CD14-positive monocyte (primary cell): Measurements from ENCODE around the gene SUSD1. TPM values are rescaled to one million over a fixed set of nuclear protein-coding genes. Genes with fewer than 3 reads are reported as not detected.

ENCODE experiments used
- DNase-seq, 3 donors: peaks; one replicate each; pipeline ENCODE4 v3.0.0-alpha.2; 2011 to 2022
- H2AFZ ChIP-seq: 2 replicates; pipeline ENCODE4 v1.6.0; 2012; ENCODE audit warnings: mild to moderate bottlenecking, low read depth, low read length, inconsistent platforms; ENCODE audit not compliant: insufficient read depth, poor library complexity, severe bottlenecking
- H3K27ac ChIP-seq, 2 donors: 1 replicate in 1 of 2; 2 replicates in 1 of 2; pipeline ENCODE4 v1.5.1; 2012 to 2013; ENCODE audit warnings: low read length in 2 of 2, control low read depth in 1 of 2, inconsistent platforms in 1 of 2, low read depth in 1 of 2, mild to moderate bottlenecking in 1 of 2
- H3K27me3 ChIP-seq, 2 donors: one replicate each; pipeline versions ENCODE4 v1.6.0 to v1.6.1; 2011 to 2013; ENCODE audit warnings: low read length in 2 of 2; ENCODE audit not compliant: control insufficient read depth in 2 of 2, insufficient read depth in 2 of 2
- H3K36me3 ChIP-seq, 2 donors: replicated peaks in 1 of 2; 1 replicate in 1 of 2; 2 replicates in 1 of 2; pipeline versions ENCODE4 v1.5.1 to v1.6.1; 2012 to 2013; ENCODE audit warnings: low read length in 2 of 2, control low read depth in 1 of 2, inconsistent platforms in 1 of 2, mild to moderate bottlenecking in 1 of 2; ENCODE audit not compliant: insufficient read depth in 2 of 2, control insufficient read depth in 1 of 2
- H3K4me1 ChIP-seq, 2 donors: 1 replicate in 1 of 2; 2 replicates in 1 of 2; pipeline versions ENCODE4 v1.5.1 to v1.6.1; 2012 to 2013; ENCODE audit warnings: low read length in 2 of 2, control low read depth in 1 of 2, inconsistent platforms in 1 of 2, mild to moderate bottlenecking in 1 of 2, moderate library complexity in 1 of 2; ENCODE audit not compliant: insufficient read depth in 2 of 2, control insufficient read depth in 1 of 2
- H3K4me2 ChIP-seq: replicated peaks from 2 replicates; pipeline ENCODE3; 2012; ENCODE audit warnings: low read length, moderate library complexity, mild to moderate bottlenecking; ENCODE audit not compliant: poor library complexity, severe bottlenecking; ENCODE audit errors: extremely low read depth
- H3K4me3 ChIP-seq, 3 experiments: fragments of 200-600 bp in 1 of 3; sonication (generic) in 1 of 3; replicated peaks in 1 of 3; 1 replicate in 2 of 3; 2 replicates in 1 of 3; pipeline ENCODE4 v1.5.1; 2011 to 2013; ENCODE audit warnings: low read length in 3 of 3, mild to moderate bottlenecking in 3 of 3, control low read depth in 2 of 3, low read depth in 2 of 3, inconsistent platforms in 1 of 3, moderate library complexity in 1 of 3
- H3K79me2 ChIP-seq: 2 replicates; pipeline ENCODE4 v1.6.0; 2012; ENCODE audit warnings: mild to moderate bottlenecking, control low read depth, inconsistent platforms, low read length, moderate library complexity; ENCODE audit not compliant: insufficient read depth
- H3K9ac ChIP-seq: 2 replicates; pipeline ENCODE4 v1.6.0; 2017; ENCODE audit warnings: low read length, mild to moderate bottlenecking; ENCODE audit not compliant: insufficient read depth, poor library complexity, severe bottlenecking
- H3K9me3 ChIP-seq, 2 donors: replicated peaks in 1 of 2; 1 replicate in 1 of 2; 2 replicates in 1 of 2; pipeline versions ENCODE4 v1.5.1 to v1.6.1; 2012 to 2013; ENCODE audit warnings: low read length in 2 of 2, control low read depth in 1 of 2; ENCODE audit not compliant: control insufficient read depth in 1 of 2, insufficient read depth in 1 of 2
- H4K20me1 ChIP-seq: 2 replicates; pipeline ENCODE4 v1.6.0; 2012; ENCODE audit warnings: mild to moderate bottlenecking, low read length, control low read depth, moderate library complexity; ENCODE audit not compliant: insufficient read depth
- H3K27ac Mint-ChIP-seq, 7 donors: one replicate each; pipeline ENCODE4 v1.8.0; 2020; ENCODE audit warnings: mild to moderate bottlenecking in 7 of 7, mixed read lengths in 7 of 7, moderate library complexity in 6 of 7, inconsistent platforms in 2 of 7
- H3K27me3 Mint-ChIP-seq, 3 donors: one replicate each; pipeline ENCODE4 v1.8.0; 2021 to 2022; ENCODE audit warnings: low read depth in 3 of 3, mild to moderate bottlenecking in 3 of 3, mixed read lengths in 3 of 3, moderate library complexity in 3 of 3, inconsistent platforms in 1 of 3
- H3K36me3 Mint-ChIP-seq, 2 donors: one replicate each; pipeline ENCODE4 v1.8.0; 2020; ENCODE audit warnings: mixed read lengths in 2 of 2, inconsistent platforms in 1 of 2, mild to moderate bottlenecking in 1 of 2
- H3K4me1 Mint-ChIP-seq: one replicate; pipeline ENCODE4 v1.8.0; 2020; ENCODE audit warnings: mild to moderate bottlenecking, mixed read lengths
- H3K4me3 Mint-ChIP-seq, 2 donors: one replicate each; pipeline ENCODE4 v1.8.0; 2020; ENCODE audit warnings: mild to moderate bottlenecking in 2 of 2, mixed read lengths in 2 of 2, moderate library complexity in 1 of 2
- H3K9me3 Mint-ChIP-seq, 7 donors: one replicate each; pipeline ENCODE4 v1.8.0; 2020 to 2022; ENCODE audit warnings: mixed read lengths in 7 of 7, mild to moderate bottlenecking in 6 of 7, moderate library complexity in 6 of 7, inconsistent platforms in 2 of 7
- CTCF ChIP-seq: fragments of 200-600 bp; IDR thresholded peaks from one replicate; pipeline ENCODE4 v1.8.0; 2022; ENCODE audit warnings: antibody characterized with exemption, mild to moderate bottlenecking
- whole genome bisulfite sequencing: methylation state at CpG from one replicate; pipeline ENCODE4 v1.1.5; 2013; ENCODE audit warnings: missing lambda C conversion rate; ENCODE audit not compliant: insufficient coverage; 5-methylcytosine and 5-hydroxymethylcytosine counted together
- intact Hi-C, 2 donors: fragments of 100-400 bp; cut with micrococcal nuclease; formaldehyde crosslinking; loops; one replicate each; pipeline versions ENCODE4 v1.15.0 to v1.15.1; 2023
- polyA plus RNA-seq, 3 donors: library from polyadenylated mRNA; depleted of rRNA in 1 of 3; unstranded in 2 of 3; stranded (reverse) in 1 of 3; fragments of 300-500 nt in 2 of 3; fragments of >200 nt in 1 of 3; fragmentation: Illumina TruSeq in 2 of 3; gene quantifications; 1 replicate in 2 of 3; 2 replicates in 1 of 3; pipeline ENCODE4 v1.2.3, GENCODE V29; 2012 to 2021

The SUSD1 gene
- polyA plus RNA-seq, 3 donors, result 29.1 to 42.3 (median 30.9) TPM

GRCh38 chr9:112110094-112110776 lies 64.9 kb downstream of the SUSD1 start:
- peaks cover 48 to 70% of the 10 kb centered on the region in 2 donors for H3K36me3 ChIP-seq
- no peak overlapping the region for H2AFZ ChIP-seq
- intact Hi-C loops, result no loop called here
- no peaks in the 10 kb centered on the region for H4K20me1 ChIP-seq
- H3K4me3 Mint-ChIP-seq, result no peak overlapping the region
- no peaks in the 10 kb centered on the region for H3K9me3 Mint-ChIP-seq
- no peak for TF ChIP-seq CTCF
- no CpG with 5 or more reads among the region's 9 CpGs for WGBS
- H3K36me3 Mint-ChIP-seq, result peaks cover 65 to 72% of the 10 kb centered on the region in 2 donors
- peaks cover 4% of the 10 kb centered on the region for H3K79me2 ChIP-seq
- no peaks in the 10 kb centered on the region for H3K9me3 ChIP-seq
- H3K27ac ChIP-seq, result no peak overlapping the region
- H3K4me2 ChIP-seq, result no peak overlapping the region
- no peaks in the 10 kb centered on the region for H3K27me3 Mint-ChIP-seq
- peak overlapping the region; percentile 36 to 80 (median 73) for H3K27ac Mint-ChIP-seq
- H3K27me3 ChIP-seq, result no peaks in the 10 kb centered on the region
- H3K4me1 ChIP-seq, result peaks cover 9 to 19% of the 10 kb centered on the region in 2 donors
- H3K9ac ChIP-seq, result no peak overlapping the region
- no peak overlapping the region for H3K4me3 ChIP-seq
- peaks cover 31% of the 10 kb centered on the region for H3K4me1 Mint-ChIP-seq
- DNase-seq, result no peak

- Histone ChIP-seq H3K36me3 (peaks cover 6 to 30% of the 10 kb centered on the region in 2 donors), H3K27ac (peak overlapping the region; percentile 75 to 77), H3K4me2 (peak overlapping the region; percentile 70), H3K79me2 (peaks cover 16% of the 10 kb centered on the region), H3K4me3 (peak overlapping the region in 1 of 3 experiments; percentile 58), H3K4me1 (peaks cover 49% of the 10 kb centered on the region in 2 donors), H3K9ac (no peak overlapping the region), H3K27me3 (no peaks in the 10 kb centered on the region), H3K9me3 (no peaks in the 10 kb centered on the region), H4K20me1 (no peaks in the 10 kb centered on the region), H2AFZ (no peak overlapping the region)
- intact Hi-C loops, result no loop called here
- peaks cover 58% of the 10 kb centered on the region for H3K4me1 Mint-ChIP-seq
- no peak for TF ChIP-seq CTCF
- peak overlapping the region; percentile 39 to 69 for H3K4me3 Mint-ChIP-seq
- DNase-seq, result peak; percentile 42 to 77 (median 54)
- peaks cover 28 to 41% of the 10 kb centered on the region in 2 donors for H3K36me3 Mint-ChIP-seq
- H3K27ac Mint-ChIP-seq, result peak overlapping the region; percentile 71 to 87 (median 83)
- WGBS, result 0% methylated on average over 1 of the region's 4 CpGs
- H3K27me3 Mint-ChIP-seq, result no peaks in the 10 kb centered on the region
- no peaks in the 10 kb centered on the region for H3K9me3 Mint-ChIP-seq
Measured at GRCh38 chr9:112104901-112105300, 70.2 kb downstream of the SUSD1 start.
